Suprapubic skin (tissue), 4 donors: ENCODE measurements around the gene INO80E.
A peak's percentile ranks its signal among the peaks of the same experiment; 100 is the strongest.

Source experiments
- CTCF ChIP-seq, 2 donors: fragments of 200-600 bp in 1 of 2; fragments of 450-650 bp in 1 of 2; sonication (generic) in 1 of 2; IDR thresholded peaks; one replicate each; pipeline ENCODE4 v1.5.1; 2016 to 2019; ENCODE audit warnings: antibody characterized with exemption in 2 of 2, mild to moderate bottlenecking in 1 of 2, moderate library complexity in 1 of 2
- EP300 ChIP-seq: sonication (generic); formaldehyde crosslinking; IDR thresholded peaks from one replicate; pipeline ENCODE4 v1.6.1; 2017; ENCODE audit warnings: antibody characterized with exemption
- POLR2A ChIP-seq, 2 donors: fragments of 450-650 bp; IDR thresholded peaks; one replicate each; pipeline ENCODE4 v1.6.1; 2017; ENCODE audit warnings: antibody characterized with exemption in 2 of 2, mild to moderate bottlenecking in 2 of 2, moderate library complexity in 2 of 2
- POLR2AphosphoS5 ChIP-seq, 3 donors: sonication (generic); formaldehyde crosslinking; IDR thresholded peaks; one replicate each; pipeline ENCODE4 v1.6.1; 2017; ENCODE audit warnings: antibody characterized with exemption in 3 of 3

GRCh38 chr16:29995911-29996765, at the start of gene INO80E:
- TF ChIP-seq CTCF (IDR thresholded peaks at IDR 0.05) (no peak), POLR2A (IDR thresholded peaks at IDR 0.05) (no peak), POLR2AphosphoS5 (IDR thresholded peaks at IDR 0.05) (peak in 2 of 3 donors; percentile 78 to 82), EP300 (no peak)
